ENCODE results near the gene MAP3K21. TPM values are rescaled to one million over a fixed set of nuclear protein-coding genes. Genes with fewer than 3 reads are reported as not detected.

The MAP3K21 gene
- total RNA-seq, 2 donors from 2014 or later: 4.7 to 76.1 TPM

DNA sequence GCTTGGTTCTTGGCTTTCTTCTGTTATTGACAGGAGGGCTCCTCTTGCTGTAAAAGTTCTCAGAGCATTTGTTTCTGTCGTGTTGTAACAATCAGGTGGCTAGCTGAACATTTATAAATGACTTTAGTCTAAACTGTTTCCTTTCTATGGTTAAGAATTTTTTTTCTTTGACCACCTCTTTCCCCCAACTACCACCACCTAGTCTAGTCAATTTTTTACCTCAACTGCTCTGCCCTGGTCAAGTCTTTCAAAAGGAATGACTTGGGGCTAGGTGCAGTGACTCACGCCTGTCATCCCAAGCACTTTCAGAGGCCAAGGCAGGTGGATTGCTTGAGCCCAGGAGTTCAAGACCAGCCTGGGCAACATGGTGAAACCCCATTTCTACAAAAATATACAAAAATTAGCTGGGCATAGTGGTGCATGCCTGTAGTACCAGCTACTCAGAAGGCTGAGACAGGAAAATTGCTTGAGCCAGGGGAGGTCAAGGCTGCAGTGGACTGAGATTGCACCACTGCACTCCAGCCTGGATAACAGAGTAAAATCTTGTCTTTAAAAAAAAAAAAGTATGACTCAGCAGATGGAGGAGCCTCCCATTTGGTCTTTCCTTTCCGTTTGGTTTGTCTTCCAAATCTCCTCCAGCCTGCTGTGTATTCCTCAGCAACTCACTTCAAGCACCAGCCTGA is 40.7 kb downstream of the MAP3K21 start:
- TF ChIP-seq POLR2AphosphoS5 (IDR thresholded peaks at IDR 0.05): no peak
- TF ChIP-seq, protein P1, sequence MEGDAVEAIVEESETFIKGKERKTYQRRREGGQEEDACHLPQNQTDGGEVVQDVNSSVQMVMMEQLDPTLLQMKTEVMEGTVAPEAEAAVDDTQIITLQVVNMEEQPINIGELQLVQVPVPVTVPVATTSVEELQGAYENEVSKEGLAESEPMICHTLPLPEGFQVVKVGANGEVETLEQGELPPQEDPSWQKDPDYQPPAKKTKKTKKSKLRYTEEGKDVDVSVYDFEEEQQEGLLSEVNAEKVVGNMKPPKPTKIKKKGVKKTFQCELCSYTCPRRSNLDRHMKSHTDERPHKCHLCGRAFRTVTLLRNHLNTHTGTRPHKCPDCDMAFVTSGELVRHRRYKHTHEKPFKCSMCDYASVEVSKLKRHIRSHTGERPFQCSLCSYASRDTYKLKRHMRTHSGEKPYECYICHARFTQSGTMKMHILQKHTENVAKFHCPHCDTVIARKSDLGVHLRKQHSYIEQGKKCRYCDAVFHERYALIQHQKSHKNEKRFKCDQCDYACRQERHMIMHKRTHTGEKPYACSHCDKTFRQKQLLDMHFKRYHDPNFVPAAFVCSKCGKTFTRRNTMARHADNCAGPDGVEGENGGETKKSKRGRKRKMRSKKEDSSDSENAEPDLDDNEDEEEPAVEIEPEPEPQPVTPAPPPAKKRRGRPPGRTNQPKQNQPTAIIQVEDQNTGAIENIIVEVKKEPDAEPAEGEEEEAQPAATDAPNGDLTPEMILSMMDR (IDR thresholded peaks at IDR 0.05): no peak
- no peak for TF ChIP-seq POLR2A (IDR thresholded peaks at IDR 0.05)
- DNase-seq (ENCODE audit: low spot score): no peak
- Histone ChIP-seq H3K4me1 (replicated peaks) (no peaks in the 10 kb centered on the region), H3K27me3 (replicated peaks; ENCODE audit: insufficient read depth) (no peaks in the 10 kb centered on the region), H3K27ac (no peak overlapping the region), H3K36me3 (no peaks in the 10 kb centered on the region), H3K4me3 (no peak overlapping the region), H3K9me3 (no peaks in the 10 kb centered on the region)
- WGBS: 74% methylated on average over 3 of the region's 3 CpGs
- intact Hi-C loops (cut with DNase I): no loop called here

DNA sequence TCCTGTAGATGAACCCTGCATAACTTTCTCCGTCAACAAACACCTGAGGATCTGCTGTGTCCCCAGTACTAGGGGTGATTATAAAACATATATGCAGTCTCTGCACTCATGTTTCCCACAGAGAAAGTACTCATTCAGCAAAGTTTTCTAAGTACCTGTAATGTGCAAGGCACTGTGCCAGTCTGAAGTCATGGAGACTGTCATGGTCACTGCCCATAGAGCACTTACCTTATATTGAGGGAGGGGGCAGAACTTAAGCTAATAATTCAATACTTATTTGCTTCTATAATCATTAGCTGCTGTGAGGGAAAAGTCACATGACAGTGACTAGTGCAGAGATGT is 41.2 kb downstream of the MAP3K21 start:
- Histone ChIP-seq H3K4me1 (replicated peaks) (no peaks in the 10 kb centered on the region), H3K36me3 (no peaks in the 10 kb centered on the region), H3K4me3 (no peak overlapping the region), H3K27me3 (replicated peaks; ENCODE audit: insufficient read depth) (no peaks in the 10 kb centered on the region), H3K9me3 (no peaks in the 10 kb centered on the region), H3K27ac (no peak overlapping the region)
- 87% methylated on average over 1 of the region's 1 CpG for WGBS
- TF ChIP-seq, protein P1 (IDR thresholded peaks at IDR 0.05): no peak
- TF ChIP-seq POLR2AphosphoS5 (IDR thresholded peaks at IDR 0.05) (no peak), POLR2A (IDR thresholded peaks at IDR 0.05) (no peak)
- no peak for DNase-seq (ENCODE audit: low spot score)
- intact Hi-C loops (cut with DNase I): no loop called here

DNA sequence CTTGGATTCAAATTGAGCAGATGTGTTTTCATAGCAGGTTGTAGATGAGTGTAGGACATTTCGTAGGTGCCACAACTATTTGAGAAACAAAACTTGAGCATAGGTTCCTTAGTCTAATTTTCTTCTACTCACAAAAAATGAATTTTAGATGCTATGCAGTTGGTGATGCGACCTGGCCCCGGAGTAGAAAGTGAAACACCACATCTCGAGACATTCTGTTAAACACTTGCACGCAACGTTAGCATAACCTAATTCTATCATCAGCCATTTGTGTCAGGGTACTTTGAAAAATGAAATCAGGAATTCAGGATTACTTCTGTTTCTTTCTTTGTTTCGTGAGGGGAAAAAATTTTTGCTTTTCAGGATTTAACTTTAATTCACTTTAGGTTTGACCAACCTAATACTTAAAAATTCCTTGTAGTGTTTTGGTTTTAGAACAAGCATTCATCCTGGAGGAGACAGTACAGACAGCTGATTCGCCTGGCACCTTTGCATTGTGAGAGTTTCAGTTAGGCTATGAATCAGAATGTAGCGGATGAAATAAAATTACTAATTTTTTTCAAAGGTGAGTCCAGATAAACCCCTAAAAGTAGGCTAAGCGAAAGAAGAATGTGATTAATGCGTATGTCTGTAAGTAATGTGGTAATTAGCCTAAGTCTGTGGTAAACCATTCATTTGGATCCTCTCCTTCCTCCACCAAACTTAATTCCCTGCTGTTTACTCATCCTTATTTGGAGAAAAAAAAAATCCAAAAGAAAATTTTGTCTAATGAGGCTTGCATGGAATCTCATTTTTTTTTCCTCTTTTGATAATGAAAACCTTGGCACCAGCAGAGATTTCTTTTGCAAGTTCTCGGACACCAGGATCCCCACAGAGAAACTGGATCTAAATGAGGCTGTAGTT is 44.9 kb downstream of the MAP3K21 start:
- intact Hi-C loops (cut with DNase I): no loop called here
- no peaks in the 10 kb centered on the region for H3K36me3 ChIP-seq
- TF ChIP-seq POLR2A (IDR thresholded peaks at IDR 0.05): no peak
- TF ChIP-seq, protein P1 (IDR thresholded peaks at IDR 0.05): no peak
- TF ChIP-seq POLR2AphosphoS5 (IDR thresholded peaks at IDR 0.05): no peak
- DNase-seq (ENCODE audit: low spot score): no peak
- WGBS: 88% methylated on average over 12 of the region's 12 CpGs
- no peaks in the 10 kb centered on the region for H3K9me3 ChIP-seq
- no peaks in the 10 kb centered on the region for H3K4me1 ChIP-seq (replicated peaks)
- no peak overlapping the region for H3K27ac ChIP-seq
- no peaks in the 10 kb centered on the region for H3K27me3 ChIP-seq (replicated peaks; ENCODE audit: insufficient read depth)
- H3K4me3 ChIP-seq: no peak overlapping the region

DNA sequence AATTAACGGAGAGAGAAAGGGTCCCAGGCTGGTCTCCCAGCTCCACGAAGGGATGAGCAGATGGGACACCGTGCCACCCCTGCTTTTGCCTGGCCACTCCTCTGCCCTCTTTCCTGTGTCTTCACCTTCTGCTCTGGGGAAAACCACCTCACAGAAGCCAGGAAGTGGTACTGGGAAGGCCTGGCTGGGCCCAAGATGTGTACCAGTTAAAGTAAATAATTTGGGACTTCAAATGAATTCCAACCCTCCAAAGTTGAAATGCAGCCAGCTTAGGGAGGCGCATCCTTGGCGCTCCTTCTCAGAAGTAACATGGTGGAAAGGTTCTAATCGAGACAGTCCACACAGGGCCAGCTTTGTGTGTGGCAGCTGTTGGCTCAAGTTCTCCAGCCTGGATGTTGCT is 45.7 kb downstream of the MAP3K21 start:
- peak; percentile 28 for DNase-seq (ENCODE audit: low spot score)
- H3K9me3 ChIP-seq: no peaks in the 10 kb centered on the region
- no peaks in the 10 kb centered on the region for H3K27me3 ChIP-seq (replicated peaks; ENCODE audit: insufficient read depth)
- TF ChIP-seq, protein P1 (IDR thresholded peaks at IDR 0.05): no peak
- TF ChIP-seq POLR2AphosphoS5 (IDR thresholded peaks at IDR 0.05) (peak; percentile 11), POLR2A (IDR thresholded peaks at IDR 0.05) (no peak)
- H3K27ac ChIP-seq: no peak overlapping the region
- no peaks in the 10 kb centered on the region for H3K4me1 ChIP-seq (replicated peaks)
- intact Hi-C loops (cut with DNase I): no loop called here
- H3K36me3 ChIP-seq: no peaks in the 10 kb centered on the region
- WGBS: 77% methylated on average over 6 of the region's 6 CpGs
- no peak overlapping the region for H3K4me3 ChIP-seq
